HG03521 (cell line): ENCODE results near the gene LGR6.
"Not testable (repeated sequence)": the region's sequence is repeated elsewhere in the genome, so short reads cannot be mapped to it uniquely, and the experiment has no call there.

Experiments
- ATAC-seq: cut with Tn5 transposase; IDR thresholded peaks from one replicate; pipeline ENCODE4 v1.9.1; 2021; ENCODE audit warnings: mild to moderate bottlenecking, moderate library complexity; ENCODE audit not compliant: unreplicated experiment

The LGR6 gene, protein sequence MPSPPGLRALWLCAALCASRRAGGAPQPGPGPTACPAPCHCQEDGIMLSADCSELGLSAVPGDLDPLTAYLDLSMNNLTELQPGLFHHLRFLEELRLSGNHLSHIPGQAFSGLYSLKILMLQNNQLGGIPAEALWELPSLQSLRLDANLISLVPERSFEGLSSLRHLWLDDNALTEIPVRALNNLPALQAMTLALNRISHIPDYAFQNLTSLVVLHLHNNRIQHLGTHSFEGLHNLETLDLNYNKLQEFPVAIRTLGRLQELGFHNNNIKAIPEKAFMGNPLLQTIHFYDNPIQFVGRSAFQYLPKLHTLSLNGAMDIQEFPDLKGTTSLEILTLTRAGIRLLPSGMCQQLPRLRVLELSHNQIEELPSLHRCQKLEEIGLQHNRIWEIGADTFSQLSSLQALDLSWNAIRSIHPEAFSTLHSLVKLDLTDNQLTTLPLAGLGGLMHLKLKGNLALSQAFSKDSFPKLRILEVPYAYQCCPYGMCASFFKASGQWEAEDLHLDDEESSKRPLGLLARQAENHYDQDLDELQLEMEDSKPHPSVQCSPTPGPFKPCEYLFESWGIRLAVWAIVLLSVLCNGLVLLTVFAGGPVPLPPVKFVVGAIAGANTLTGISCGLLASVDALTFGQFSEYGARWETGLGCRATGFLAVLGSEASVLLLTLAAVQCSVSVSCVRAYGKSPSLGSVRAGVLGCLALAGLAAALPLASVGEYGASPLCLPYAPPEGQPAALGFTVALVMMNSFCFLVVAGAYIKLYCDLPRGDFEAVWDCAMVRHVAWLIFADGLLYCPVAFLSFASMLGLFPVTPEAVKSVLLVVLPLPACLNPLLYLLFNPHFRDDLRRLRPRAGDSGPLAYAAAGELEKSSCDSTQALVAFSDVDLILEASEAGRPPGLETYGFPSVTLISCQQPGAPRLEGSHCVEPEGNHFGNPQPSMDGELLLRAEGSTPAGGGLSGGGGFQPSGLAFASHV

GRCh38 chr1:202193614-202194327 lies at the start of gene LGR6:
LGR6 (plus strand) TSS chr1:202193799; CDS start chr1:202193990, 191 bp downstream.
- ATAC-seq, result no peak

DNA sequence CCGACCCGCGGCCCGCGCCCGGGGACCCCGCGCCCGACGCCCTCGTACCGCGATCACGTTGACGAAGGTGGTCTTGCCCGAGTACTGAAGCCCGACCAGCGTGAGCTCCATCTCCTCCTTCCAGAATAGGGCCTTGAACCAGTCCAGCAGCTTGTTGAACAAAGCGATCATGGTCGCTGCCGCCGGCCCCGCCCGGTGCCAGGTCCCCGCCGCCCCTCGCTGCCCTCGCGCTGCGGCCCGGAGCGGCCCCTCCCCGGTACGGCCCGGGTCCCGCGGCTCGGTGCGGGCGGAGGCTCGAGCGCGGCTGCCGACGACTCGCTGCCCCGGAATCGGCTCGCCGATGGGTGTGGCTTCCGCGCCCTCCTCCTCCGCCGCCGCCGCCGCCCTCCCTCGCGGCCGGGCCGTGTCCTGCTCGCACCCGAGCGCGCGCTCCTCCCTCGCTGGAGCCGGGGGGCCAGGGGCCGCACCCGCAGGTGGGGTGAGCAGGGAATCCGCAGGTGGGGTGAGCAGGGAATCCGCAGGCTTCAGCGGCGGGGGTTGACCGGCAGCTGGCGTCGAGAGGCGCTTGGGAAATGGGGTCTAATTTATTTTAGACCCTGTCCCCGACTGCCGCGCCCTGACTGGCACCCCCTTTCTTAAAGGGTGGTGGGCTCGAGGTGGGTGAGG lies 49.1 kb upstream of the LGR6 start, which contains the start of gene ARL8A:
Gene ARL8A (minus strand): TSS at position 336 of the 666 bp plus-strand sequence. CDS start 165 bp downstream, at position 171.
- peak; percentile 57 for ATAC-seq

- no peak for ATAC-seq
Measured at GRCh38 chr1:202145068-202145743, 48.4 kb upstream of the LGR6 start.

GRCh38 chr1:202145744-202146140 lies 47.9 kb upstream of the LGR6 start:
- ATAC-seq, result not testable (repeated sequence)

- ATAC-seq, result no peak
Measured at GRCh38 chr1:202146279-202146678, 47.3 kb upstream of the LGR6 start.

DNA sequence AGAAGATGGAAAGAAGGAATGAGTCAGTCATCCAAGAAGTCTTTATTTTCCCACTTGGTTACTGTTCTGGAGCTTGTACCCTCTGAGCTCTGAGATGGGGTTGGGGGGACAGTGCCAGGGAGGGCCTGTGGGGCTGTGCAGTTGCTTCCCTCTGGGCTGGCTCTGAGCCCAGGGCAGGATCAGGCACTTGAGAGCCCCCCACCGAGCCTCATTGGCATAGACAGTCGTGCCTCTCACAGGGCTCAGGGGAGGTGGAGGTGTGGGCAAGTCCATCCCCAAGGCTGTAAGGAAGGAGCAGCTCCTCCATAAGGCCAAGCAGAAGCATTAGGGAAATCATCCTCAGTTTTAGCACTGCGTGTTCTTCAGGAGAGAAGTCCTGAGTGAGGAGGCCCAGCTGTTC lies 46.6 kb upstream of the LGR6 start:
- ATAC-seq, result no peak

DNA sequence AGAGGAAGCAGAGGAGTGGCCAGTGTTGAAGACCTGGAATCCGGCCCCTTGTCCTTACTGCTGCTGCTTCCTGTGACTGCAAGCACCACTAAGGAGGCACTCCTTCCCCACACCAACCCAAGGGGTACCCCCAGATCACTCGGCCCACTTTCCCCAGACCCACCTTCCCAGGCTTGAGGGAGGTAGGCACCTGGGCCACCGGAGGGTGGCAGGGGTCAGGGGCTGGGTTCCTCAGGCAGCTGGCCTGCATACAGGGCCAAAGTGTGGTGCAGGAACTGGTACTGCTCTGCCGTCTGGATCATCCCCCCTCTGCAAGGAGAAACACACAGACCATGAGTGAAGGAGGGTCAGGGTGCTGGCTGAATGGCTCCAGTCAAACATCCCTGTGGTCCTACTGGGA lies 45.2 kb upstream of the LGR6 start:
- ATAC-seq, result no peak

- ATAC-seq, result no peak
Measured at GRCh38 chr1:202149566-202149965, 44.0 kb upstream of the LGR6 start.

- no peak for ATAC-seq
Measured at GRCh38 chr1:202150187-202150586, 43.4 kb upstream of the LGR6 start.

DNA sequence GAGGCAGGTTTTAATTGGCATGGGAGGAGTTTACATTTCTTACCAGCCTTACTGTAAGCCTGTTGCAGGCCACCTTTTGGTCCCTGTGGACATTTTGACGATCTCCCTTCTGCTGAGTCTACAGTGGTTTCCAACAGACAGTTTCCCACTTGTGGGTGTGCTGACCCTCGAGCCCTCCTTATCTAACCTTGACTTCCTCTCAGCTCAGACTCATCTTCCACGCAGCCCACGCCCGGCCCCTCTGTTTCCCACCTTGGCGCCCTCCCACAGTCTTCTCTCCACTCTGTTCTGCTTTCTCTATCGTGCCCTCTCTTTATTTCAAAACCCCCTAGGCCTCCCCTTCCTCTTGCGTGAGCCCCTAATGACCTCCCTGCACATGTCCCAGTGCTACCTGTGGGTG lies 43.0 kb upstream of the LGR6 start:
- ATAC-seq, result no peak

GRCh38 chr1:202151045-202151444 lies 42.6 kb upstream of the LGR6 start:
- ATAC-seq, result no peak

DNA sequence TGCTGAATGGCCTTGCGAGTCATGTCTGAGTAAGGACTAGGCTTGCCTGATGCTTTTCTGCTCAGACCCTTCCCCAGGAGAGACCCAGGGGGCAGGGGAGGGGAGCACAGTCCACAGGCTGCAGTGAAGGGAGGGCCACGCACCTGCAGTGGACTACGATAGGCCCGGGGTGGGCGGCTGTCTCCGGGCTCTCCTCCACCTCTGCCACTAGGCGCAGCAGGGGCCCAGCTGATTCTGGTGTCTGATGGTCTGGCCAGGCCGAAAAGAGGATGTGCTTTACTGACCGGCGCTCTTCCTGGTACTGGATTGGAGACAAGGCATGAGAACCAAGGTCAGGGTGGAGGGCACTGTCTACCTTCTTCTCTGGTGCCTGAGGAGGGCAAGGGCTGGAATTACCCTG lies 41.2 kb upstream of the LGR6 start:
- ATAC-seq, result no peak

DNA sequence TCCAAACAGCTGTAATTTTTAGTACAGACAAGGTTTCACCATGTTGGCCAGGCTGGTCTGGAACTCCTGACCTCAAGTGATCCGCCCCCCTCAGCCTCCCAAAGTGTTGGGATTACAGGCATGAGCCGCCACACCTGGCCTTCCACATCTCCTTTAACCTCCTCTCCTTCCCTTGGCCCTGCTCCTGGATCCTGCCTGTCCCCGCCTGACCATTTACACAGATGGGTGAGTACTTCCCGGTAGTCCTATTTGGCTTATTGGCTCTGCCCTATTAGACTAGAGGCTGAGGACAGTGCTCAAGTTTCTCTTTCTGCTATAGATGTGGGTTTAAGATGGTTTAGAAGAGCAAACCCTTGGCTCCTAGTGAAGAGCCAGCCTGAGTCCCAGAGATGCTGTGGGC lies 40.3 kb upstream of the LGR6 start:
- no peak for ATAC-seq

DNA sequence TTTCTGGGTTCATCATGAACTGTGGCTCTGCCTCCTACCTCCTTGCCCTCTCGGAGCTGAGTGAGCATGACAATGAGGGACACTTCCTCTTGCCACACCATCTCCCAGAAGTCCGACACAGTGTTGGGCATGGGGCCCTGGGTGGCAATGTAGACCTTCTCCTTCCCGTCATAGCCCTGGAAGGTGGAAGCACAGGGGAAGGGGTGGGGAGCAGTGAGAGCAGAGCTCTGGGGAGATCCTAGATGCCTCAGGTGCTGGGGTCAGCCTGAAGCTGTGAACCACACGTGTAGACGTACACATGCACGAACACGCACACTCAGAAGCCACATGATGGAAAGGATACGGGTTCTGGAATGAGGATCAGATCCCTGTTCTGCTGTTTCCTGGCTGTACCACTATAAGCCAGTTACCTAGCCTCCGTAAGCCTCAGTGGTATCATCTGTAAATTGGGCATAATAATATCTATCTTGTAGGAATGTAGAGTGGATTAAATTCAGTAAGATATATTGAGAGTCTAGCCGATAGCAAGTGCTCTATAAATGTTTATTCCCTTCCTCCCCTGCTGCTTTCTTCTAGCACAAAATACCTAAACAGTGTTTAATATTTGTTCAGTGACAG lies 39.3 kb upstream of the LGR6 start:
- no peak for ATAC-seq

- ATAC-seq, result no peak
Measured at GRCh38 chr1:202154766-202155477, 38.7 kb upstream of the LGR6 start.

GRCh38 chr1:202155478-202156021 lies 38.0 kb upstream of the LGR6 start:
- ATAC-seq, result no peak

GRCh38 chr1:202156590-202156989 lies 37.0 kb upstream of the LGR6 start:
- ATAC-seq, result no peak

- no peak for ATAC-seq
Measured at GRCh38 chr1:202157945-202158344, 35.7 kb upstream of the LGR6 start.
